ENCODE measurements around the gene RRP8. TPM values are rescaled to one million over a fixed set of nuclear protein-coding genes. Genes with fewer than 3 reads are reported as not detected.

The RRP8 gene
- total RNA-seq, 1 donor from 2014 or later: 21.7 TPM

DNA sequence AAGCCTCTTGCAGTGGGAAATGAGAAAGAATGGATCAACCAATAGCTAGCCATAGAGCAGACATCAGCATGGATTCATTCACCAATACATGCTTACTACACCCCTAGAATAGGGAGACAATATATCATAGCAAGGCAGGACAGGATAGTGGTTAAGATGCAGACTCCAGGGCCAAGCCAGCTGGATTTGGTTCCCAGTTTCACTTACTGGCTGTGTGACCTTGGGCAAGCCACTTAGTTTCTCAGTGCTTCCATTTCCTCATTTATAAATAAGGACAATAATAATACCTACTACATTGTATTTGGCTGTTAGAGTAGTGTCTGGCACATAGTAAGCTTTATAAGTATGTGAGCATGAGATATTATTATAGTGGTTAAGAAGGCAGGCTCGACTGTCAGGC, 45.1 kb upstream of the RRP8 start:
- TF ChIP-seq, protein P1, sequence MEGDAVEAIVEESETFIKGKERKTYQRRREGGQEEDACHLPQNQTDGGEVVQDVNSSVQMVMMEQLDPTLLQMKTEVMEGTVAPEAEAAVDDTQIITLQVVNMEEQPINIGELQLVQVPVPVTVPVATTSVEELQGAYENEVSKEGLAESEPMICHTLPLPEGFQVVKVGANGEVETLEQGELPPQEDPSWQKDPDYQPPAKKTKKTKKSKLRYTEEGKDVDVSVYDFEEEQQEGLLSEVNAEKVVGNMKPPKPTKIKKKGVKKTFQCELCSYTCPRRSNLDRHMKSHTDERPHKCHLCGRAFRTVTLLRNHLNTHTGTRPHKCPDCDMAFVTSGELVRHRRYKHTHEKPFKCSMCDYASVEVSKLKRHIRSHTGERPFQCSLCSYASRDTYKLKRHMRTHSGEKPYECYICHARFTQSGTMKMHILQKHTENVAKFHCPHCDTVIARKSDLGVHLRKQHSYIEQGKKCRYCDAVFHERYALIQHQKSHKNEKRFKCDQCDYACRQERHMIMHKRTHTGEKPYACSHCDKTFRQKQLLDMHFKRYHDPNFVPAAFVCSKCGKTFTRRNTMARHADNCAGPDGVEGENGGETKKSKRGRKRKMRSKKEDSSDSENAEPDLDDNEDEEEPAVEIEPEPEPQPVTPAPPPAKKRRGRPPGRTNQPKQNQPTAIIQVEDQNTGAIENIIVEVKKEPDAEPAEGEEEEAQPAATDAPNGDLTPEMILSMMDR (IDR thresholded peaks at IDR 0.05; ENCODE audit: unreplicated experiment): no peak
- Mint-ChIP-seq H3K4me3 (ENCODE audit: low read depth) (no peak overlapping the region), H3K4me1 (ENCODE audit: low read depth) (peaks cover 9% of the 10 kb centered on the region), H3K27me3 (no peaks in the 10 kb centered on the region), H3K9me3 (ENCODE audit: low read depth) (no peaks in the 10 kb centered on the region), H3K36me3 (ENCODE audit: insufficient read depth) (no peaks in the 10 kb centered on the region), H3K27ac (no peak overlapping the region)
- DNase-seq (ENCODE audit: low spot score, unreplicated experiment): no peak

GRCh38 chr11:6647836-6648235, 44.4 kb upstream of the RRP8 start:
- Mint-ChIP-seq H3K4me3 (ENCODE audit: low read depth) (no peak overlapping the region), H3K36me3 (ENCODE audit: insufficient read depth) (no peaks in the 10 kb centered on the region), H3K27ac (no peak overlapping the region), H3K9me3 (ENCODE audit: low read depth) (no peaks in the 10 kb centered on the region), H3K4me1 (ENCODE audit: low read depth) (peaks cover 9% of the 10 kb centered on the region), H3K27me3 (no peaks in the 10 kb centered on the region)
- DNase-seq (ENCODE audit: low spot score, unreplicated experiment): no peak
- TF ChIP-seq, protein P1 (IDR thresholded peaks at IDR 0.05; ENCODE audit: unreplicated experiment): no peak

DNA sequence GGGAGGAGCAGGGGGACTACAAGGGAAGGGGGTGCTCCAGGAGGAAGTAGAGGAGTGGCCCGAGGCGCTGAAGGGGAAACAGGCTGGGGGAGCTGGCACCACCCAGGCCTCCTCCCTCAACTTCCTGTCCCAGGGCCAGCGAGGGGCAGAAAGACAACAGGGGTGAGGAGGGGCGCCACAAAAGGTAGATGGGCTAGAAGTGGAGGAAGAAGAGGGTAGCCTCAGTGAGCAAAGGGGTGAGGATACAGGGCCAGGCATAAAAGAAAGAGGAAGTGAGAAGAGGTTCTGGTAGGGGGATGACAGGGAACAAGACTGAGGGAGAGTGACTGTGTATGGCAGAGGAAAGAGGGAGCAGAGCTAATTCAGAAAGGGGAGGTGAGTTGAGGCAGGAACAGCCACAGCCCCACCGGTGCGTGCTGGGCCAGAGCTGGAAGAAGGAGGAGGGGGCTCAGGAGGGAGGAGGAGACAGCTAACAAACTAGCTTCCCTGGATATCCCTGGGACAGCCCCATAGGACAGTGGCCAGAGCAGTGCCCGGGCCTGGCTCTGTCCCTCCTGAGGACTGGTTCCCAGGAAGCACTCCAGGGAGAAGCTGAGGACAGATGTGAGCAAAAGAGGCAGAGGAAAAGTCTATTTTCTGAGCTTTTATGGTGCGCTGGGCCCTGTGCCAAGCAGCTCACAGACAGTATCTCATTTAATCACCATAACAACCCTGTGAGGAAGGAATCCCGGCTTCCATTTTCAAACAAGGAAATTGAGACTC, 43.7 kb upstream of the RRP8 start:
- TF ChIP-seq, protein P1 (IDR thresholded peaks at IDR 0.05; ENCODE audit: unreplicated experiment): no peak
- no peak for DNase-seq (ENCODE audit: low spot score, unreplicated experiment)
- Mint-ChIP-seq H3K27me3 (no peaks in the 10 kb centered on the region), H3K27ac (no peak overlapping the region), H3K4me1 (ENCODE audit: low read depth) (peaks cover 9% of the 10 kb centered on the region), H3K4me3 (ENCODE audit: low read depth) (no peak overlapping the region), H3K36me3 (ENCODE audit: insufficient read depth) (no peaks in the 10 kb centered on the region), H3K9me3 (ENCODE audit: low read depth) (no peaks in the 10 kb centered on the region)

DNA sequence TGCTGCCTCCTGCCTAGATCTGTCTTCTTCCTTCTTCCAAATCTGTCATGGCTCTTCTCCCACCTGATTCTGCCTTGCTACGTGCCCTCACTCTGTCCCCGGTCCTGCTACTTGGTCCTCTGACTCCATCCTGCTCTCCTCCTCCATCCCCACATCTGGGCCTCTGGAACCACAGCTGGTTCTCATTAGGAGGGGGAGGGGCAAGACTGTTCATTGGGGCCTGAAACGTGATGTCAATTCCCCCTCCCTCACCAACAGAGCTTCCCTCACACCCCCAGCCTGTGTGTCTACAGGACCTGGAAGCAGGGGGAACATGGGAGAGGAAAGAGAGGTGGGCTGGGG, 43.1 kb upstream of the RRP8 start:
- Mint-ChIP-seq H3K27me3 (no peaks in the 10 kb centered on the region), H3K4me1 (ENCODE audit: low read depth) (peaks cover 9% of the 10 kb centered on the region)
- no peak for DNase-seq (ENCODE audit: low spot score, unreplicated experiment)

GRCh38 chr11:6646071-6646470, 42.7 kb upstream of the RRP8 start:
- H3K9me3 Mint-ChIP-seq (ENCODE audit: low read depth): no peaks in the 10 kb centered on the region
- H3K36me3 Mint-ChIP-seq (ENCODE audit: insufficient read depth): no peaks in the 10 kb centered on the region
- TF ChIP-seq, protein P1 (IDR thresholded peaks at IDR 0.05; ENCODE audit: unreplicated experiment): no peak
- H3K27ac Mint-ChIP-seq: no peak overlapping the region
- peaks cover 9% of the 10 kb centered on the region for H3K4me1 Mint-ChIP-seq (ENCODE audit: low read depth)
- no peak overlapping the region for H3K4me3 Mint-ChIP-seq (ENCODE audit: low read depth)
- no peaks in the 10 kb centered on the region for H3K27me3 Mint-ChIP-seq
- no peak for DNase-seq (ENCODE audit: low spot score, unreplicated experiment)

More for the DNA sequence above, 43.1 kb upstream of the RRP8 start:
- no peak overlapping the region for H3K27ac Mint-ChIP-seq
- no peak overlapping the region for H3K4me3 Mint-ChIP-seq (ENCODE audit: low read depth)
- H3K9me3 Mint-ChIP-seq (ENCODE audit: low read depth): no peaks in the 10 kb centered on the region
- TF ChIP-seq, protein P1 (IDR thresholded peaks at IDR 0.05; ENCODE audit: unreplicated experiment): no peak
- no peaks in the 10 kb centered on the region for H3K36me3 Mint-ChIP-seq (ENCODE audit: insufficient read depth)
